Endothelial cell of umbilical vein (primary cell): ENCODE results near the gene ZFPM1. TPM values are rescaled to one million over a fixed set of nuclear protein-coding genes. Genes with fewer than 3 reads are reported as not detected.

ENCODE experiments used
- BruUV-seq: library from RNA; stranded (reverse); fragments of 400-500 nt; replicated peaks from 2 replicates; lab custom pipeline; 2021; lab: Mats Ljungman, UMichigan
- CTCF ChIA-PET: fragments of 300-600, 350-600 bp; sonication (Branson Sonifier 250); formaldehyde crosslinking; loops from one replicate; lab custom pipeline; 2021; ENCODE audit warnings: antibody characterized with exemption, inconsistent platforms; lab: Charles Lee
- POLR2A ChIA-PET: fragments of 300-600, 350-600 bp; sonication (Branson Sonifier 250); formaldehyde crosslinking; loops from one replicate; lab custom pipeline; 2021; ENCODE audit warnings: antibody characterized with exemption, inconsistent platforms; lab: Charles Lee
- DNase-seq: peaks from one replicate; pipeline ENCODE4 v3.0.0-alpha.2; 2011; ENCODE audit warnings: low read depth, low spot score
- FAIRE-seq: peaks from 2 replicates; lab custom pipeline; 2011; peaks lifted over from hg19 to GRCh38; lab: Jason Lieb, UNC
- H2AFZ ChIP-seq: 2 replicates; pipeline ENCODE4 v1.6.0; 2012; ENCODE audit warnings: low read depth, low read length, control low read depth, inconsistent platforms
- H3K27ac ChIP-seq: 2 replicates; pipeline ENCODE4 v1.5.1; 2011; ENCODE audit warnings: low read depth, mild to moderate bottlenecking, control low read depth, low read length, moderate library complexity; ENCODE audit not compliant: insufficient read depth
- H3K27me3 ChIP-seq, 2 experiments: 2 replicates each; pipeline versions ENCODE4 v1.6.0 to v1.6.1; 2011; ENCODE audit warnings: low read length in 2 of 2, mixed read lengths in 1 of 2; ENCODE audit not compliant: control insufficient read depth in 2 of 2, insufficient read depth in 2 of 2
- H3K36me3 ChIP-seq, 2 experiments: 2 replicates in 1 of 2; 3 replicates in 1 of 2; pipeline ENCODE4 v1.5.1; 2011; ENCODE audit warnings: low read length in 2 of 2, mild to moderate bottlenecking in 1 of 2, moderate library complexity in 1 of 2; ENCODE audit not compliant: control insufficient read depth in 2 of 2, insufficient read depth in 2 of 2; ENCODE audit errors: extremely low read depth in 1 of 2
- H3K4me1 ChIP-seq: 3 replicates; pipeline ENCODE4 v1.5.1; 2011; ENCODE audit warnings: mild to moderate bottlenecking, low read length; ENCODE audit not compliant: control insufficient read depth, insufficient read depth; ENCODE audit errors: extremely low read depth
- H3K4me2 ChIP-seq: 2 replicates; pipeline ENCODE4 v1.6.1; 2011; ENCODE audit warnings: low read length, control low read depth, mixed read lengths; ENCODE audit not compliant: insufficient read depth
- H3K4me3 ChIP-seq, 3 experiments: fragments of 200-600 bp in 1 of 3; sonication (generic), shearing (Covaris generic) in 1 of 3; replicated peaks in 1 of 3; 2 replicates each; pipeline ENCODE4 v1.5.1; 2011 to 2016; ENCODE audit warnings: control low read depth in 3 of 3, low read length in 3 of 3, mild to moderate bottlenecking in 2 of 3, inconsistent platforms in 1 of 3, low read depth in 1 of 3, moderate library complexity in 1 of 3; ENCODE audit not compliant: insufficient read depth in 1 of 3
- H3K79me2 ChIP-seq: 2 replicates; pipeline ENCODE4 v1.6.0; 2012; ENCODE audit warnings: low read length, inconsistent platforms; ENCODE audit not compliant: control insufficient read depth, insufficient read depth
- H3K9ac ChIP-seq: replicated peaks from 2 replicates; pipeline ENCODE3; 2011; ENCODE audit warnings: low read length, control low read depth; ENCODE audit not compliant: insufficient read depth; ENCODE audit errors: extremely low read depth
- H3K9me1 ChIP-seq: replicated peaks from 3 replicates; pipeline ENCODE4 v1.6.0; 2011; ENCODE audit warnings: mild to moderate bottlenecking, low read length; ENCODE audit not compliant: control insufficient read depth, insufficient read depth; ENCODE audit errors: extremely low read depth
- H3K9me3 ChIP-seq: replicated peaks from 2 replicates; pipeline ENCODE4 v1.5.1; 2012; ENCODE audit warnings: low read length, inconsistent platforms; ENCODE audit not compliant: control insufficient read depth, insufficient read depth
- H4K20me1 ChIP-seq: replicated peaks from 2 replicates; pipeline ENCODE3; 2011; ENCODE audit warnings: mild to moderate bottlenecking, low read length; ENCODE audit not compliant: control insufficient read depth, insufficient read depth; ENCODE audit errors: extremely low read depth
- EZH2 ChIP-seq: IDR thresholded peaks from 2 replicates; pipeline ENCODE4 v1.6.1; 2012; ENCODE audit warnings: borderline replicate concordance, low read depth, mild to moderate bottlenecking, moderate library complexity, low read length, inconsistent platforms; ENCODE audit not compliant: severe bottlenecking
- FOS ChIP-seq: IDR thresholded peaks from 2 replicates; pipeline ENCODE4 v1.6.1; 2011; ENCODE audit warnings: mild to moderate bottlenecking, low read length, moderate library complexity, borderline replicate concordance; ENCODE audit not compliant: insufficient read depth
- JUN ChIP-seq: IDR thresholded peaks from 2 replicates; pipeline ENCODE4 v1.6.1; 2011; ENCODE audit warnings: borderline replicate concordance, low read depth; ENCODE audit not compliant: insufficient read length, insufficient read depth
- MYC ChIP-seq: IDR thresholded peaks from one replicate; pipeline ENCODE4 v1.6.1; 2011; ENCODE audit warnings: mild to moderate bottlenecking, low read depth, low read length
- POLR2AphosphoS5 ChIP-seq: IDR thresholded peaks from 2 replicates; pipeline ENCODE4 v1.6.1; 2012; ENCODE audit warnings: low read depth, mild to moderate bottlenecking, control low read depth, low read length, moderate library complexity; ENCODE audit not compliant: insufficient read depth
- dilution Hi-C: fragments of 300-500 bp; cut with MboI; formaldehyde crosslinking; loops from one replicate; pipeline ENCODE4 v1.15.0; 2019; ENCODE audit warnings: low sequenced_read_pairs; ENCODE audit not compliant: extremely low pct_ligation_motif_present
- intact Hi-C: fragments of 100-400 bp; cut with micrococcal nuclease; formaldehyde crosslinking; loops from one replicate; pipeline ENCODE4 v1.10.0; 2022
- polyA plus RNA-seq, 4 experiments: library from polyadenylated mRNA; depleted of rRNA in 3 of 4; stranded (reverse) in 3 of 4; unstranded in 1 of 4; fragments of >200 nt; gene quantifications; 2 replicates each; pipeline versions ENCODE4 v1.2.1 to v1.2.3, GENCODE V29; 2011 to 2012; ENCODE audit warnings: missing spikeins in 1 of 4
- total RNA-seq: library from RNA; stranded (reverse); gene quantifications from 2 replicates; pipeline ENCODE4 v1.2.3, GENCODE V29; 2021
- TF ChIP-seq, protein P1 (sequence below), 2 donors: IDR thresholded peaks; 1 replicate in 1 of 2; 2 replicates in 1 of 2; pipeline ENCODE4 v1.5.1; 2011; ENCODE audit warnings: low read length in 2 of 2, mild to moderate bottlenecking in 2 of 2, moderate library complexity in 2 of 2, control low read depth in 1 of 2, inconsistent platforms in 1 of 2, low read depth in 1 of 2; ENCODE audit not compliant: insufficient read depth in 1 of 2; ENCODE audit errors: extremely low read depth in 1 of 2
- TF ChIP-seq, protein P2 (sequence below): IDR thresholded peaks from 2 replicates; pipeline ENCODE4 v1.6.1; 2011; ENCODE audit not compliant: insufficient read depth, insufficient read length

ZFPM1 gene
- total and polyA plus RNA-seq, 2 donors (not counting 3 experiments of a cell fraction or from before 2014, with no cell fraction given), result 0.37 to 7.5 TPM

DNA sequence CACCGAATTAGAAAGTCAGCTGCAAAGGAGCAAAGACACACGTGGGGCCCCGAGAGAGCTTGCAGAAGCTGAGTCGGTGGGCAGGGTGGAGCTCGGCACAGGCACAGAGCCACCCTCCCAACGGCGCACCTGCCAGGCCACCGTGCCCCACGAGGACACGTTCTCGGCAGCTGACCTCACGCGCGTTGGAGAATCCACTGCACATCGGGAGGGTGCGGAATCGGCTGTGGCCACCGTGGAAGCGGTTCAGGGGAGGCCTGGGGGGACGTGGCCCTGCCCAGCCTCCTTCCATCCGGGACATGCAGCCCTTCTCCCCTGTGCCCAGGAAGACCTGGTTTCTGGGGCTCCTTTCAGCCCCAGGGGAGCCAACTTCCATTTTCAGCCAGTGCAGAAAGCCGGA, 20.9 kb upstream of the ZFPM1 start:
- no peaks in the 10 kb centered on the region for H4K20me1 ChIP-seq
- DNase-seq (no peak), FAIRE-seq (no peak)
- no peaks in the 10 kb centered on the region for H3K9me3 ChIP-seq
- CTCF ChIA-PET, result interaction anchor here (0.5 kb wide), 1 partner anchor 68 kb away, joined by 3 read pairs; no protein-coding TSS in a partner anchor
- BruUV-seq, result no TSS peak
- no peak overlapping the region for H3K4me3 ChIP-seq
- H3K79me2 ChIP-seq, result peaks cover 7% of the 10 kb centered on the region
- intact Hi-C loops (loop anchor here (10.0 kb wide), 1 partner anchor 407 kb away; no protein-coding TSS in a partner anchor), dilution Hi-C loops (no loop called here)
- no peaks in the 10 kb centered on the region for H3K36me3 ChIP-seq
- H3K9me1 ChIP-seq, result no peaks in the 10 kb centered on the region
- TF ChIP-seq EZH2 (no peak), MYC (no peak), POLR2AphosphoS5 (no peak), JUN (no peak), FOS (no peak)
- TF ChIP-seq, protein P1, sequence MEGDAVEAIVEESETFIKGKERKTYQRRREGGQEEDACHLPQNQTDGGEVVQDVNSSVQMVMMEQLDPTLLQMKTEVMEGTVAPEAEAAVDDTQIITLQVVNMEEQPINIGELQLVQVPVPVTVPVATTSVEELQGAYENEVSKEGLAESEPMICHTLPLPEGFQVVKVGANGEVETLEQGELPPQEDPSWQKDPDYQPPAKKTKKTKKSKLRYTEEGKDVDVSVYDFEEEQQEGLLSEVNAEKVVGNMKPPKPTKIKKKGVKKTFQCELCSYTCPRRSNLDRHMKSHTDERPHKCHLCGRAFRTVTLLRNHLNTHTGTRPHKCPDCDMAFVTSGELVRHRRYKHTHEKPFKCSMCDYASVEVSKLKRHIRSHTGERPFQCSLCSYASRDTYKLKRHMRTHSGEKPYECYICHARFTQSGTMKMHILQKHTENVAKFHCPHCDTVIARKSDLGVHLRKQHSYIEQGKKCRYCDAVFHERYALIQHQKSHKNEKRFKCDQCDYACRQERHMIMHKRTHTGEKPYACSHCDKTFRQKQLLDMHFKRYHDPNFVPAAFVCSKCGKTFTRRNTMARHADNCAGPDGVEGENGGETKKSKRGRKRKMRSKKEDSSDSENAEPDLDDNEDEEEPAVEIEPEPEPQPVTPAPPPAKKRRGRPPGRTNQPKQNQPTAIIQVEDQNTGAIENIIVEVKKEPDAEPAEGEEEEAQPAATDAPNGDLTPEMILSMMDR (IDR thresholded peaks at IDR 0.05; ENCODE audit: extremely low read depth in 1 of 2, insufficient read depth in 1 of 2, low read depth in 1 of 2, low read length in 2 of 2), result no peak
- TF ChIP-seq, protein P2, sequence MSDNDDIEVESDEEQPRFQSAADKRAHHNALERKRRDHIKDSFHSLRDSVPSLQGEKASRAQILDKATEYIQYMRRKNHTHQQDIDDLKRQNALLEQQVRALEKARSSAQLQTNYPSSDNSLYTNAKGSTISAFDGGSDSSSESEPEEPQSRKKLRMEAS, result no peak
- H3K4me2 ChIP-seq, result no peak overlapping the region
- H3K9ac ChIP-seq, result no peak overlapping the region
- no peak overlapping the region for H3K27ac ChIP-seq
- no peaks in the 10 kb centered on the region for H3K27me3 ChIP-seq
- no peak overlapping the region for H2AFZ ChIP-seq
- POLR2A ChIA-PET, result no interaction called here
- H3K4me1 ChIP-seq, result peaks cover 13% of the 10 kb centered on the region
